WTC11 (cell line): ENCODE results near the gene AOX1. TPM values are rescaled to one million over a fixed set of nuclear protein-coding genes. Genes with fewer than 3 reads are reported as not detected.

Source experiments
- ATAC-seq: fragments of 200-7000 bp; cut with Tn5 transposase; 2 replicates; pipeline ENCODE4 v1.10.0; 2021; ENCODE audit warnings: mild to moderate bottlenecking, moderate library complexity
- CTCF ChIA-PET: fragments of 300-600 bp; sonication (Branson Sonifier 250); formaldehyde crosslinking; loops from one replicate; lab custom pipeline; 2021; ENCODE audit warnings: antibody characterized with exemption; lab: Charles Lee
- POLR2A ChIA-PET: fragments of 350-600 bp; sonication (Branson Sonifier 250); formaldehyde crosslinking; loops from one replicate; lab custom pipeline; 2021; ENCODE audit warnings: antibody characterized with exemption; lab: Charles Lee
- DNase-seq: peaks from one replicate; pipeline ENCODE4 v3.0.0; 2021; ENCODE audit warnings: low spot score
- H3K27ac Mint-ChIP-seq: 2 replicates; pipeline ENCODE4 v1.8.0; 2021; ENCODE audit warnings: mixed read lengths
- H3K27me3 Mint-ChIP-seq: 2 replicates; pipeline ENCODE4 v1.8.0; 2021; ENCODE audit warnings: low read depth, mild to moderate bottlenecking, moderate library complexity, mixed read lengths
- H3K36me3 Mint-ChIP-seq: 2 replicates; pipeline ENCODE4 v1.8.0; 2021; ENCODE audit warnings: mixed read lengths
- H3K4me1 Mint-ChIP-seq: 2 replicates; pipeline ENCODE4 v1.8.0; 2022; ENCODE audit warnings: mixed read lengths
- H3K4me3 Mint-ChIP-seq: 2 replicates; pipeline ENCODE4 v1.8.0; 2021; ENCODE audit warnings: mild to moderate bottlenecking, moderate library complexity, mixed read lengths
- H3K9me3 Mint-ChIP-seq: 2 replicates; pipeline ENCODE4 v1.8.0; 2021; ENCODE audit warnings: mixed read lengths
- ARID4B ChIP-seq: sonication (generic); formaldehyde crosslinking; IDR thresholded peaks from 2 replicates; pipeline ENCODE4 v1.8.0; 2023; ENCODE audit warnings: missing genetic modification reagents, mild to moderate bottlenecking, borderline replicate concordance
- ESRRA ChIP-seq: sonication (generic); formaldehyde crosslinking; IDR thresholded peaks from 2 replicates; pipeline ENCODE4 v1.8.1; 2022; ENCODE audit warnings: mild to moderate bottlenecking, missing genetic modification reagents, borderline replicate concordance
- FOXJ3 ChIP-seq: sonication (generic); formaldehyde crosslinking; IDR thresholded peaks from 2 replicates; pipeline ENCODE4 v1.9.0; 2021; ENCODE audit warnings: missing genetic modification reagents, mild to moderate bottlenecking, borderline replicate concordance
- GTF2I ChIP-seq: fragments of 250-450 bp; sonication (Bioruptor Pico); conservative IDR thresholded peaks from 2 replicates; pipeline ENCODE4 v1.4.0; 2021; ENCODE audit warnings: mild to moderate bottlenecking
- JUN ChIP-seq: sonication (generic); formaldehyde crosslinking; IDR thresholded peaks from 2 replicates; pipeline ENCODE4 v1.8.0; 2023; ENCODE audit warnings: mild to moderate bottlenecking, missing genetic modification reagents
- KAT7 ChIP-seq: sonication (generic); formaldehyde crosslinking; IDR thresholded peaks from 2 replicates; pipeline ENCODE4 v1.8.1; 2023; ENCODE audit warnings: missing genetic modification reagents, mild to moderate bottlenecking, borderline replicate concordance
- MXD4 ChIP-seq: fragments of 250-450 bp; sonication (Bioruptor Pico); IDR thresholded peaks from 2 replicates; pipeline ENCODE4 v1.8.0; 2021; ENCODE audit warnings: mild to moderate bottlenecking, moderate library complexity, borderline replicate concordance
- NR1H2 ChIP-seq: sonication (generic); formaldehyde crosslinking; IDR thresholded peaks from 2 replicates; pipeline ENCODE4 v1.9.0; 2021; ENCODE audit warnings: mild to moderate bottlenecking, moderate library complexity, missing genetic modification reagents
- NR3C1 ChIP-seq: sonication (generic); formaldehyde crosslinking; conservative IDR thresholded peaks from 2 replicates; pipeline ENCODE4 v1.8.1; 2023; ENCODE audit warnings: low read depth, mild to moderate bottlenecking, missing genetic modification reagents
- PRDM15 ChIP-seq: sonication (generic); formaldehyde crosslinking; IDR thresholded peaks from 2 replicates; pipeline ENCODE4 v1.8.0; 2022; ENCODE audit warnings: missing genetic modification reagents
- TCF7 ChIP-seq: sonication (generic); formaldehyde crosslinking; IDR thresholded peaks from 2 replicates; pipeline ENCODE4 v1.8.0; 2022; ENCODE audit warnings: mild to moderate bottlenecking, low read depth, missing genetic modification reagents, moderate library complexity
- TEAD1 ChIP-seq: sonication (generic); formaldehyde crosslinking; IDR thresholded peaks from 2 replicates; pipeline ENCODE4 v1.8.0; 2022; ENCODE audit warnings: mild to moderate bottlenecking, missing genetic modification reagents
- ZBTB21 ChIP-seq: sonication (generic); formaldehyde crosslinking; IDR thresholded peaks from 2 replicates; pipeline ENCODE4 v1.8.1; 2023; ENCODE audit warnings: mild to moderate bottlenecking, missing genetic modification reagents, borderline replicate concordance
- ZNF532 ChIP-seq: fragments of 250-450 bp; sonication (Bioruptor Pico); IDR thresholded peaks from 2 replicates; pipeline ENCODE4 v1.9.0; 2021; ENCODE audit warnings: mild to moderate bottlenecking, borderline replicate concordance
- total RNA-seq: library from RNA; stranded (reverse); gene quantifications from 3 replicates; pipeline ENCODE4 v1.2.3, GENCODE V29; 2021
- TF ChIP-seq, protein P1 (sequence below): sonication (generic); formaldehyde crosslinking; IDR thresholded peaks from 2 replicates; pipeline ENCODE4 v1.8.1; 2023; ENCODE audit warnings: mild to moderate bottlenecking, missing genetic modification reagents

Gene AOX1
- total RNA-seq, 1 experiment from 2014 or later: 4.8 TPM

DNA sequence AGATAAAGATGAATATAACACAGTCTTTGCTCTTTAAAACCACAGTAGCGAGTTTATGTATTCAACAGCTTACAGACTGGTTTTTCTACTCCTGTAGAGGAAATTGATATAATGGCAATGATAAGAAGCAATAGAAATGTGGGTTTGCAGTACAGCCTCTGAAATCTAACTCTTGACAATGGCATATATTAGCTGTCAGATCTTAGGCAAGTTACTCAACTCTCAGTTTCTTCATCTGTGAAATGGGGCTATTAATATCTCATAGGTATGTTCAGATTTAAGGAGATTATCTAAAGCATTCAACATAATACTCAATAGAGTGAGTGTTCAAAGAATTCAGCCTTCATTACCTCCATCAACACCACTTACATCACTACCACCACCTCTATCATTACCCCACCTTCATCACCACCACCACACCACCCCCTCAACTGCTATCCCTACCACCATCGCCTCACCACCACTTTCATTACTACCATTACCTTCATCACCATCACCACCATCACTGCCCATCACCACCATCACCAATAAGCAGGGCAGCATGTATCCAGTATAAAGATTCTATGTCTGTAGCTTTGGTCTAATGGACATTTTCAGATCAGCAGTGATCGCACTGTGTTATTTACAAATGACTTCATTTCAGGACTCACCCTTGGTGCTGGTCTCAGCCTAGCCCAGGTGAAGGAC is 22.7 kb downstream of the AOX1 start (continued):
- TF ChIP-seq ZNF532 (no peak), TEAD1 (no peak)
- TF ChIP-seq, all 79 proteins: peak for 0

- H3K4me3 Mint-ChIP-seq: no peak overlapping the region
- ChIA-PET CTCF (interaction anchor here (1.0 kb wide), 1 partner anchor 126 kb away, joined by 3 read pairs; no protein-coding TSS in a partner anchor), POLR2A (no interaction called here)
- ATAC-seq (no peak), DNase-seq (no peak)
- H3K27ac Mint-ChIP-seq: no peak overlapping the region
- no peaks in the 10 kb centered on the region for H3K4me1 Mint-ChIP-seq
- H3K9me3 Mint-ChIP-seq: peaks cover 19% of the 10 kb centered on the region
- peaks cover 4% of the 10 kb centered on the region; the same call in 1 of the 2 replicates for H3K36me3 Mint-ChIP-seq
- TF ChIP-seq, protein P1, sequence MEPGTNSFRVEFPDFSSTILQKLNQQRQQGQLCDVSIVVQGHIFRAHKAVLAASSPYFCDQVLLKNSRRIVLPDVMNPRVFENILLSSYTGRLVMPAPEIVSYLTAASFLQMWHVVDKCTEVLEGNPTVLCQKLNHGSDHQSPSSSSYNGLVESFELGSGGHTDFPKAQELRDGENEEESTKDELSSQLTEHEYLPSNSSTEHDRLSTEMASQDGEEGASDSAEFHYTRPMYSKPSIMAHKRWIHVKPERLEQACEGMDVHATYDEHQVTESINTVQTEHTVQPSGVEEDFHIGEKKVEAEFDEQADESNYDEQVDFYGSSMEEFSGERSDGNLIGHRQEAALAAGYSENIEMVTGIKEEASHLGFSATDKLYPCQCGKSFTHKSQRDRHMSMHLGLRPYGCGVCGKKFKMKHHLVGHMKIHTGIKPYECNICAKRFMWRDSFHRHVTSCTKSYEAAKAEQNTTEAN (CRISPR knock-in tag): no peak
- TF ChIP-seq TEAD1 (no peak), PRDM15 (CRISPR knock-in tag) (no peak), TCF7 (CRISPR knock-in tag) (no peak), ZNF532 (no peak), ZBTB21 (CRISPR knock-in tag) (no peak), NR1H2 (CRISPR knock-in tag) (no peak), KAT7 (no peak), MXD4 (CRISPR knock-in tag) (no peak), FOXJ3 (no peak), JUN (CRISPR knock-in tag) (no peak), ARID4B (CRISPR knock-in tag) (no peak), NR3C1 (CRISPR knock-in tag) (no peak), GTF2I (no peak), ESRRA (CRISPR knock-in tag) (no peak)
- H3K27me3 Mint-ChIP-seq: no peaks in the 10 kb centered on the region
Observed at GRCh38 chr2:200609028-200609614, 23.3 kb downstream of the AOX1 start.
